Measurements from ENCODE around the gene SYT11. TPM values are rescaled to one million over a fixed set of nuclear protein-coding genes. Genes with fewer than 3 reads are reported as not detected.
A peak's percentile ranks its signal among the peaks of the same experiment; 100 is the strongest.
"Not testable (repeated sequence)": the region's sequence is repeated elsewhere in the genome, so short reads cannot be mapped to it uniquely, and the experiment has no call there.

Gene SYT11
- polyA plus RNA-seq, 12 donors: 13.6 to 133 (median 16.9) TPM

- DNase-seq: peak; percentile 90
Observed at GRCh38 chr1:155859881-155860871, 809 bp downstream of the SYT11 start.

DNA sequence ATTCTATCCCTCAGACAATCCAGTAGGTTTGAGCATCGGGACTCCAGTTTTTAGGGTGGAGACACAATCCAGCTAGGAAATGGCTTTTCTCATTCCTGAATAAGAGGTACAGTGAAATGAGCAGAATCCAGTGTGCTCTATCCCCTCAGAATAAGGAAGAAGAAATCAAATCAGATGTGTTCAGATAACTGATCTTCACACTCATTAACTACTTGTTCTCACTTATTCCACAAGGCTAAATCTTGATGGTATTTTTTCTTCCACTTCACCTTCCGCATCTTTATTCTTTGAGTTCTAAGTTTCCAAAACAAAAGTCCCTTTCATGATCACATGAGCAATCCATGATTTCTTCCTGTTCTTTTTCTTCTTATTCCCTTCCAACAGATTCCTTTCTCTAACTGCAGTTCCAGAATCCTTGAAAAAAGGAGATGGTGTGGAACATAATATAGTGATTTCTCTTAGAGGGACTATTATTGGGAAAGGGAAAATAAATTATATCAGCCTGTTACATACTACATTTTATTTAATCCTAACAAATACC is 1.7 kb downstream of the SYT11 start:
- no peak for DNase-seq

DNA sequence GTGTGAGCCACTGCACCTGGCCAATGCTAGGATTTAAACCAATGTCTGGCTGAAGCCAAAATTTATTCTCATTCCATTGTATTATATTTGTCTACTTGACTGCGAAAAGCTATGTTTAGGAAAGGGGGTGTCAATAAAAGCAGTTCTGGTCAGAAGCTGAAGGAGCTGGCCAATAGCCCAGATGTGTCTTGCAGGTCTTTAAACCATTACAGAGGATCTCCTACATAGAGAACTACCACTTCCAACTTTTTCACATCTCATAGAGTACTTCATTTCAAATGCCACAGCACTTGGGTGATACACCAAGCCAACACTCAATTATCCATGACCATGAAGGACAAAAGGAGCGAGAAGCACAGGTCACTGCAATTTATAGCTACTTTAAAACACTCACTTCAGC is 2.5 kb downstream of the SYT11 start:
- no peak for DNase-seq

DNA sequence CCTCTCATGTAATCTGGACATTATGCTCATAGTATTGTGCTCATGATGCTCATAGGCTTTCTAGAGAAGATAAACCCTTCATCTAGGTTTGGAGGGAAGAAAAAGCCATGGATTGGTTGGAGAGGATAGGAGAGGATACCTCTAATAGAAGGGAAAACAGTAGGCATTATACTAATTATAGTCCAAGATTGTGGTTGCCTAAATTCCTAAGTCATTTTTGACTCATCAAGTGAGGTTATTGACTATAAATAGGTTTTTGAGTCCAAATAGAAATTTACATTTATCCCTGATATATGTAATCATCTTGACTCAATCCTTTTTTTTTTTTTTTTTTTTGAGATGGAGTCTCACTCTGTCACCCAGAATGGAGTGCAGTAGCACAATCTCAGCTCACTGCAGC is 5.0 kb downstream of the SYT11 start:
- no peak for DNase-seq

- no peak for DNase-seq
Observed at GRCh38 chr1:155867766-155868165, 8.4 kb downstream of the SYT11 start.

DNA sequence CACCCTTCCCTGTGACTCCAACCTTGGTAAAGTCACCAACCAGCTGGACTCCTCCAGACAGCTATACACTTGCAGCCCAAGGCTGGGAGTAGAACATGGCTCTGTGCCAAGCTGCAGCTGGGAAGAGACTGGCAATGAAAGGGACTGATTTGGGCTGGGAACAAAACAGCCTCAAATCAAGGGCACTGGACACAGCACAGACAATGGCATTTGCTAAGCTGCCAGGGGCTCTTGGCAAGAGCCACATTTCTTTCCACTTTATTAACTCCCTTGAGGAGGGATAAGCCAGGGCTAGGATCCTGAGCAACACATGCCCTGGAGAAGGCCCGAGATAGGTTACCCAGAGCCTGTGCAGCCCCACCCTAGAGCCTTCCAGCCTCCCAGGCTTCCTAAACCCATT is 12.0 kb downstream of the SYT11 start:
- DNase-seq: peak; percentile 66

GRCh38 chr1:155872527-155872926 is 13.2 kb downstream of the SYT11 start:
- DNase-seq: no peak

DNA sequence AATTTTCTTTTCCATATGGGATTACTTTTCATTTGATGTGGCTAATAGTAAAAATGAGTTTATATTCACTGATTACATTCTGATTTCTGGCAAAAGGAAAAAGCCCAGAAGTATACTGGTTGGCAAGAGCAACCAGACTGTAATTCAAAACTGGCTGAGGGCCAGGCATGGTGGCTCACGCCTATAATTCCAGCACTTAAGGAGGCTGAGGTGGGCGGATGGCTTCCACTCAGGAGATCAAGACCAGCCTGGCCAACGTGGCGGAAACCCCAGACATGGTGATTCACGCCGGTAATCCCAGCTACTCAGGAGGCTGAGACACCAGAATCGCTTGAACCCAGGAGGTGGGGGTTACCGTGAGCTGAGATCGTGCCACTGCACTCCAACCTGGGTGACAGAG is 14.5 kb downstream of the SYT11 start:
- no peak for DNase-seq

DNA sequence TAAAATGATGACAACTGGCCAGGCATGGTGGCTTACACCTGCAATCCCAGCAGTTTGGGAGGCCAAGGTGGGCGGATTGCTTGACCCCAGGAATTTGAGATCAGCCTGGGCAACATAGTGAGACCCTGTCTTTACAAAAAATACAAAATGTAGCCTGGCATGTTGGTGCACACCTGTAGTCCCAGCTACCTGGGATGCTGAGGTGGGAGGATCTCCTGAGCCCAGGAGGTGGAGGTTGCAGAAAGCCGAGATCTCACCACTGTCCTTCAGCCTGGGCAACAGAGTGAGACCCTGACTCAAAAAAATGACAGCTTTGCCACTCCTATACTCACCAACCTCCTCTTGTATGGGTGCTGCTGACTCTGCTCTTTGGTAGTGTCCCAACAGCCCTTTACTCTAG is 18.6 kb downstream of the SYT11 start:
- DNase-seq: no peak

DNA sequence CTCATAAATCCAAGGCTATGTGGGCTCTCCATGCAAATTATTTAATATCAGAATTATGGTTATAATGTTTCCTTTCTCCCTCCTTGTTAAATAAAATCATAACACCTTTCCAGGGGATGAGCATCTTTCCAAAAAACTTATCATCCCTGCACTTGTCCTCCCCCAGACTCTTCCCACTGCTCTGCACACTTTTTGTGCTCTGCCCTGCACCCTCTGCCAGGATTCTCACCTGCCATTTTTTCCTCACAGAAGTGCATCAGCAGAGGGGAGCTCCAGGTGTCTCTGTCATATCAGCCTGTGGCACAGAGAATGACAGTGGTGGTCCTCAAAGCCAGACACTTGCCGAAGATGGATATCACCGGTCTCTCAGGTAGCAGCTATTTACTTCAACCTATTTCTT is 20.9 kb downstream of the SYT11 start:
- DNase-seq: no peak

GRCh38 chr1:155880950-155881349 is 21.6 kb downstream of the SYT11 start:
- no peak for DNase-seq

- DNase-seq: no peak
Observed at GRCh38 chr1:155882235-155882634, 22.9 kb downstream of the SYT11 start.

DNA sequence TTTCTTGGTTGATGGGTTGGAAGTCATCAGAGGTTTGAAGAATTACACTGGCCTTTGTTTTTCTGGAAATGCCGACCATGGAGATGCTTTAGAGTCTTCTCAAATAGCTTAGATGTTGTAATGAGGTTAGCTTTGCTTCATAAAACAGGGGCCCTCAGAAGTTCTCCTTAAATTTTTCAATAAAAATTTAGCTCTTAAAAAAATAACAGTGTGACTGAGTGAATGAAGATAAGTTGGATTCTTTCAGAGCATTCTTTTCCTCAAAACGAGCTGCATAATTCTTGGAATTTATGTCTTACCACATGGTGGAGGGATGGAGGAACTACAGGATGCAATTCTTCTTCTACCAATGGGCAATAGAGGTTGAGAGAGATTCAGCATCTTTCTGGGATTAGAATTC is 23.4 kb downstream of the SYT11 start:
- no peak for DNase-seq

DNA sequence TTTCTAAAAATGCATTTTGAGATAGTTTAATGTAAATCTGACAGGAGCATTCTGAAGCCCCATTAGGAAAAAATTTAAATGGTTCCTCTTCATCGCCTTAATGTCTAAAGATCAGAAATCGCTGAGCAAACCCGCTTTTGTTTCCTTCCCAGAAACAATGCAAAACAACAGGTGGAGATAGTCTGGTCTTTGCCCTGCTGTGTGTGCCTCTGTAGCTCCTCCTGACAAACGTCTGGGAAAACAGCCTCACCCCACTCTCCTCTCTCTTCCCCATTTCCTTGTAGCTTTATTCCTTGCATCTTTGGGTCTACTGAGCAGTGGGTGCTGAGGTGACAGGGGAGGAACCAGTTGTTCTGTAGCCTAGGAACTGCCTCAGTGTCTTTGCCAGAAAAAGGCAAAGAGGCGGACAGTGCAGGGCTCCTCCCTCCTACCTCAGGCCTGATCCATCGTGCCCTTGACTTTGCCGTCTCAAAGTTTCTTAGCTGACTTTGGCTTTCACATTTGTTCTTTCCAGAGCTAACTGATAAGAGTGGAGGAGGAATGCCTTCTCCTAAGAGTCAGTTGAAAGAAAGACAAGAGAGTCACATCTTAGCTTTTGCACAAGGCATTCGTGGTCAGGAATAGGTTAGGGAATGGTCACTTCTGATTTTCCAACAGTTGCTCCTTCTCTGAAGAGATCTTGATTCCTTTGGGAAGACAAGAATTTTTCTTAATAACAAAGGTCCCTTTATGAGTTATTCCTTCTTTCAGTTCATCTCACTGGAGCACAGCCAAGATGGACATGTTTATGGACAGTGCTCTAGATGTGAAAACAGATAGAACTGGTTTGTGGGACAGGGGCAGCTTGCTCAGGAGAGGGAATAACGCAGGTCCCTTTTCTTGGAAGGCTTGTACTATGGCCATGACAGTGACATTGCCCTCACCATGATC is 24.9 kb downstream of the SYT11 start:
- no peak for DNase-seq

GRCh38 chr1:155884982-155885381 is 25.6 kb downstream of the SYT11 start:
- no peak for DNase-seq

GRCh38 chr1:155888481-155888880 is 29.1 kb downstream of the SYT11 start:
- DNase-seq: no peak

DNA sequence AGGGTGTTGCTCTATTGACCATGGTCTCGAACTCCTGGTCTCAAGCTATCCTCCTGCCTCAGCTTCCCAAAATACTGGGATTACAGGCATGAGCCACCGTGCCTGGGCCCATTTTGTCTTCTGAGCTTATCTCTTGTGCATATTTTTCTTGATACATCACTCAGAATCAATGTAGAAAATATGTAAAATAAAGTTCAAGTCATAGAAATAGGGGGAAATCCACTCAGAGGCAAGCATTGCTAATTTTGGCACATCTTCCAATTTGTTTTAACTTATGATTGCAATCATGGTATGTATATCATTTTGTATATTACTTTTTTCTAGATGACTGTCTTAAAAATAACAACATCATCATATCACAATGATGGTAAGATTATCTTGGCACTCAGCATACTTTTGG is 30.2 kb downstream of the SYT11 start:
- DNase-seq: no peak

DNA sequence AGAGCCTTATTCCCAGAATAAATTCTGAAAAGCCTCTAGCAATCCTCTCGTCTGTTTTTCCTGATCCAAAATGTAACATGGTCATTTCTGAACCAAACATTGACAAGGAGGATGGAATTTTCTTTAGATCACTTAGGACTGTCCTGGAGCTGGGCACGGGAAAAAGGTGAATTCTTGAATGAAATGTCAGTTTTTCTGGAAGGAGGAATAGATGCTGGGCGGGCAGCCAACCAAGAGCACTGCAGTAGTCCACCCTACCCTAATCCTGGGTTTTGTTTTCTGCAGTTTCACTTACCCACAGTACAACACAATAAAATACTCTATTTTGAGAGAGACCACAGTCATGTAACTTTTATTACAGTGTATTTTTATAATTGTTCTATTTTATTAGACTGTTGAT is 30.9 kb downstream of the SYT11 start:
- no peak for DNase-seq

DNA sequence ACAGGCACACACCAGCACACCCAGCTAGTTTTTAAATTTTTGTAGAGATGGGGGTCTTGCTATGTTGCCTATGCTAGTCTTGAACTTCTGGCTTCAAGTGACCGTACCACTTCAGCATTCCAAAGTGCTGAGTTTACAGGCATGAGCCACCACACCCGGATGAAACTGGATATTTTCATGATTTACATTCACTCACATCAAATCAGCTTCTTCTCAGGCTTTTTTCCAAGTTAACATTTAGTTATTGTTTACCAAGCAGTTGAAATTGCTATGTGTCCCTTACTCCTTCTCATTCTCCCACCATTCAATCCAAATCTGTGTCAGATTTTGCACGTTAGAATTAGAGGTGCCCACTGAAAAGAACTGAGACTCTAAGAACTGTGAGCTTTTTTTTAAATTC is 33.4 kb downstream of the SYT11 start:
- no peak for DNase-seq

DNA sequence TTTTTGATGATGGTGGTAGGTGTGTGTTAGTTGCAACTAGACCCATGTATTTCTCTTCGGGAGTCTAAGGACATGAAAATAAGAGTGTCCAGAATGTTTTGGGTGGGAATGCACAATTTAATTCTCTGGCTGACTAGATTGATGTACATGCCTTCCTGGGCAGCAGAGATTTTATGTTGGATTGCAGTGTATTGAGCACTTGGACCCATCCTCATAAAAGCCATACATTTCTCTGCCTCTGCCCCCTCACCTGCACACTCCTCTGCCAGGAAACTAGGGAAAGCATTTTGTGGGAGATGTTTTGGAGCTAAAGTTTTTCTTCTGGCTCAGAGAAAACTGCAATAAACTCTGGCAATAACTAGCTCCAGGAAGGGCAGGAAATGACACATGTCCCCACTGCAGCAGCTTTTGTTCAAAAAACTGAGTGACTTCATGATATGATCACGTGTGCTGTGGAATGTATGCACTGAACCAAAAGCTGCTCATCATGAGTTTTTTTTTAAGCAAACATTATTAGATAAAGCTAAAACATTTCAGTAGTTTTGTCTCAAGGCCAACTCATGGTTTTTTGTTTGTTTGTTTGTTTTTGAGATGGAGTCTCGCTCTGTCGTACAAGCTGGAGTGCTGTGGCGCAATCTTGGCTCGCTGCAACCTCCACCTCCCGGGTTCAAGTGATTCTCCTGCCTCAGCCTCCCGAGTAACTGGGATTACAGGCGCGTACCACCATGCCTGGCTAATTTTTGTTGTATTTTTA is 34.2 kb downstream of the SYT11 start:
- peak; percentile 51 for DNase-seq

GRCh38 chr1:155895617-155896016 is 36.2 kb downstream of the SYT11 start:
- DNase-seq: not testable (repeated sequence)

- DNase-seq: not testable (repeated sequence)
Observed at GRCh38 chr1:155896476-155896875, 37.1 kb downstream of the SYT11 start.
